Mesenchymal stem cell (in vitro differentiated cells and primary cell): Measurements from ENCODE around the gene BNC2.
A peak's percentile ranks its signal among the peaks of the same experiment; 100 is the strongest.

Experiments
- DNase-seq: peaks from one replicate; pipeline ENCODE4 v3.0.0-alpha.2; 2013
- H2AFZ ChIP-seq: one replicate; pipeline ENCODE4 v1.6.1; 2013; ENCODE audit warnings: low read depth, mild to moderate bottlenecking, control low read depth, inconsistent platforms, low read length, moderate library complexity
- H2AK5ac ChIP-seq: 2 replicates; pipeline ENCODE4 v1.6.1; 2013; ENCODE audit warnings: low read length, moderate library complexity, mild to moderate bottlenecking, inconsistent platforms; ENCODE audit not compliant: severe bottlenecking
- H2BK120ac ChIP-seq: one replicate; pipeline ENCODE4 v1.6.1; 2013; ENCODE audit warnings: low read depth, mild to moderate bottlenecking, inconsistent platforms, low read length, moderate library complexity
- H2BK12ac ChIP-seq, 2 experiments: one replicate each; pipeline ENCODE4 v1.6.1; 2013; ENCODE audit warnings: inconsistent platforms in 2 of 2, low read length in 2 of 2, mild to moderate bottlenecking in 2 of 2, moderate library complexity in 2 of 2, control low read depth in 1 of 2
- H2BK15ac ChIP-seq: one replicate; pipeline ENCODE4 v1.6.1; 2013; ENCODE audit warnings: mild to moderate bottlenecking, low read depth, inconsistent platforms; ENCODE audit not compliant: poor library complexity, severe bottlenecking
- H2BK5ac ChIP-seq: 2 replicates; pipeline ENCODE4 v1.6.1; 2013; ENCODE audit warnings: low read depth, mild to moderate bottlenecking, low read length, control low read depth, inconsistent platforms; ENCODE audit not compliant: poor library complexity, severe bottlenecking
- H3K14ac ChIP-seq, 2 experiments: one replicate each; pipeline ENCODE4 v1.6.1; 2013; ENCODE audit warnings: inconsistent platforms in 2 of 2, low read length in 2 of 2, control low read depth in 1 of 2, mild to moderate bottlenecking in 1 of 2, moderate library complexity in 1 of 2
- H3K18ac ChIP-seq, 2 experiments: one replicate each; pipeline ENCODE4 v1.6.1; 2013; ENCODE audit warnings: inconsistent platforms in 2 of 2, low read length in 2 of 2, control low read depth in 1 of 2, low read depth in 1 of 2, mild to moderate bottlenecking in 1 of 2
- H3K23ac ChIP-seq, 2 experiments: one replicate each; pipeline ENCODE4 v1.6.1; 2013; ENCODE audit warnings: inconsistent platforms in 2 of 2, low read length in 2 of 2, mild to moderate bottlenecking in 2 of 2, moderate library complexity in 2 of 2, control low read depth in 1 of 2
- H3K27ac ChIP-seq: 2 replicates; pipeline ENCODE4 v1.5.1; 2013; ENCODE audit warnings: mild to moderate bottlenecking, moderate library complexity, low read length, control low read depth, inconsistent platforms; ENCODE audit not compliant: poor library complexity, severe bottlenecking
- H3K27me3 ChIP-seq, 2 experiments: 2 replicates each; pipeline versions ENCODE4 v1.6.1 to v1.7.0; 2013; ENCODE audit warnings: low read length in 2 of 2, mild to moderate bottlenecking in 2 of 2, moderate library complexity in 2 of 2, control low read depth in 1 of 2, inconsistent platforms in 1 of 2; ENCODE audit not compliant: control insufficient read depth in 1 of 2, insufficient read depth in 1 of 2
- H3K36me3 ChIP-seq, 2 experiments: 2 replicates each; pipeline versions ENCODE4 v1.6.1 to v1.7.0; 2013; ENCODE audit warnings: low read length in 2 of 2, control low read depth in 1 of 2, inconsistent platforms in 1 of 2, low read depth in 1 of 2, mild to moderate bottlenecking in 1 of 2; ENCODE audit not compliant: insufficient read depth in 2 of 2, control insufficient read depth in 1 of 2
- H3K4ac ChIP-seq, 2 experiments: one replicate each; pipeline ENCODE4 v1.6.1; 2013; ENCODE audit warnings: inconsistent platforms in 2 of 2, low read length in 2 of 2, mild to moderate bottlenecking in 2 of 2, moderate library complexity in 2 of 2, control low read depth in 1 of 2, low read depth in 1 of 2
- H3K4me1 ChIP-seq: 2 replicates; pipeline ENCODE4 v1.6.1; 2013; ENCODE audit warnings: low read depth, low read length, control low read depth; ENCODE audit not compliant: control insufficient read depth, insufficient read depth
- H3K4me2 ChIP-seq: 2 replicates; pipeline ENCODE4 v1.6.1; 2013; ENCODE audit warnings: low read length, mild to moderate bottlenecking, inconsistent platforms; ENCODE audit not compliant: poor library complexity, severe bottlenecking
- H3K4me3 ChIP-seq, 2 experiments: 2 replicates each; pipeline versions ENCODE4 v1.5.1 to v1.7.0; 2013; ENCODE audit warnings: low read length in 2 of 2, mild to moderate bottlenecking in 2 of 2, control low read depth in 1 of 2, low read depth in 1 of 2; ENCODE audit not compliant: insufficient read depth in 1 of 2
- H3K79me1 ChIP-seq: replicated peaks from 2 replicates; pipeline ENCODE4 v1.6.1; 2013; ENCODE audit warnings: mild to moderate bottlenecking, control low read depth, low read length, inconsistent platforms; ENCODE audit not compliant: poor library complexity, severe bottlenecking
- H3K9ac ChIP-seq: 2 replicates; pipeline ENCODE4 v1.7.0; 2013; ENCODE audit warnings: mild to moderate bottlenecking, low read length, moderate library complexity
- H3K9me3 ChIP-seq: 2 replicates; pipeline ENCODE4 v1.7.0; 2013; ENCODE audit warnings: mild to moderate bottlenecking, low read length; ENCODE audit not compliant: control insufficient read depth
- H4K8ac ChIP-seq: one replicate; pipeline ENCODE4 v1.6.1; 2013; ENCODE audit warnings: inconsistent platforms, mild to moderate bottlenecking, low read length, moderate library complexity
- H4K91ac ChIP-seq: one replicate; pipeline ENCODE4 v1.6.1; 2013; ENCODE audit warnings: mild to moderate bottlenecking, low read length, inconsistent platforms
- WGBS: methylation state at CpG from one replicate; pipeline ENCODE4 v1.1.7; 2013; ENCODE audit warnings: mixed read lengths; 5-methylcytosine and 5-hydroxymethylcytosine counted together

BNC2 gene

DNA sequence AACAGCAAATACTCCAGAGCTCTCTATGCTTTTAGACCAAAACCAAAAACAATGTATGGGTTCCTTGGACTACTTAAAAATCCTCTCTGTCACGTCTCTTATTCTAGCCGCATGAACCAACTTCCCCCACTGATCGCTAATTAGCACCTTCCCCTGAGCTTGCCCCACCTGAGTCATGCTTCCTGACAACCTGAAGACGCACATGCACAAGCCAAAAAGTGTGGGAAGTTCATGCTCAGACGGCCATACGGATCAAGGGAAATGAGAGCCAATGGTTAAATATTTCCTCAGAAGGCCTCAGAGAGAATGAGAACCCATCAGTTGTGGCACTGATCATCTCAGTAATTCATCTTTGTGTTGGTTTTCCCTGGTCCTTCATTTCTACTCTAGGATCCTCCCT is 199.7 kb downstream of the BNC2 start:
- Histone ChIP-seq H2BK120ac (no peak overlapping the region), H3K18ac (peak overlapping the region in 1 of 2 experiments; percentile 48), H3K9me3 (no peaks in the 10 kb centered on the region), H2BK12ac (no peak overlapping the region), H3K27ac (peak overlapping the region; percentile 78), H3K4ac (no peak overlapping the region), H3K79me1 (peaks cover 13% of the 10 kb centered on the region), H3K4me1 (peaks cover 4% of the 10 kb centered on the region), H2AK5ac (peak overlapping the region; percentile 3), H3K27me3 (no peaks in the 10 kb centered on the region), H3K4me2 (no peak overlapping the region), H4K8ac (no peak overlapping the region), H2BK5ac (no peak overlapping the region), H4K91ac (no peak overlapping the region), H3K36me3 (peaks cover 0 to 10% of the 10 kb centered on the region in 2 experiments), H3K23ac (no peak overlapping the region), H3K4me3 (peak overlapping the region in 1 of 2 experiments; percentile 3), H3K9ac (peak overlapping the region; percentile 61), H3K14ac (no peak overlapping the region), H2BK15ac (no peak overlapping the region), H2AFZ (no peak overlapping the region)
- DNase-seq, result no peak
- 88% methylated on average over 6 of the region's 6 CpGs for WGBS

DNA sequence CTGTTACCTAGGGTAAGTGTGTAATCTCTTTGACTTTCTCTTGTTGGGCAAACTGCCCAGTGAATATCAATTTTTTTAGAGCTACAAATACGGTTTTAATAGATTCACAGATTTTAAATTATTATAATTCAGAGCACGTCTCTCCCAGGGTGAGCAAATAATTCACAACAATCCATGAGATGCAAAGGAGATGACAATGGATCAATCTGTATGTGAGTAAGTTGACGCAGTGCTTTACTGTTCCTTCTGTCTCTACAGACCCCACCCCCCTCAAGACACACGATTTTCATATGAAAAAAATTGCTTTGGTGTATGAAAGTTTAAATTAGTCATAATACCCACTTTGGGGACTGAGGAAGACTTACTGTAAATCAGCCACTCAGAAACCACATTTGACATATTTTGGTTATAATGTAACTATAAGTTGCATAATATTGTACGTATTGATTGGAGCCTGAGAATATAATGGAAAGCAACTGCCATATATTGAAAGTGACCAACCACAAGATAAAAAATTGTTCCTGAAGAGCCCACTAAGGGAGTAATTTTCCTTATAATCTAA is 201.7 kb downstream of the BNC2 start:
- Histone ChIP-seq H3K27ac (no peak overlapping the region), H3K23ac (no peak overlapping the region), H3K18ac (no peak overlapping the region), H4K91ac (no peak overlapping the region), H2BK12ac (no peak overlapping the region), H3K14ac (no peak overlapping the region), H3K27me3 (no peaks in the 10 kb centered on the region), H2BK120ac (no peak overlapping the region), H3K79me1 (peaks cover 16% of the 10 kb centered on the region), H4K8ac (no peak overlapping the region), H2AFZ (no peak overlapping the region), H3K4me3 (no peak overlapping the region), H2BK15ac (no peak overlapping the region), H2AK5ac (no peak overlapping the region), H3K36me3 (peaks cover 0 to 14% of the 10 kb centered on the region in 2 experiments), H3K9ac (no peak overlapping the region), H2BK5ac (no peak overlapping the region), H3K4ac (no peak overlapping the region), H3K4me2 (no peak overlapping the region), H3K9me3 (no peaks in the 10 kb centered on the region), H3K4me1 (peaks cover 4% of the 10 kb centered on the region)
- no CpG with 5 or more reads among the region's 5 CpGs for WGBS
- no peak for DNase-seq

DNA sequence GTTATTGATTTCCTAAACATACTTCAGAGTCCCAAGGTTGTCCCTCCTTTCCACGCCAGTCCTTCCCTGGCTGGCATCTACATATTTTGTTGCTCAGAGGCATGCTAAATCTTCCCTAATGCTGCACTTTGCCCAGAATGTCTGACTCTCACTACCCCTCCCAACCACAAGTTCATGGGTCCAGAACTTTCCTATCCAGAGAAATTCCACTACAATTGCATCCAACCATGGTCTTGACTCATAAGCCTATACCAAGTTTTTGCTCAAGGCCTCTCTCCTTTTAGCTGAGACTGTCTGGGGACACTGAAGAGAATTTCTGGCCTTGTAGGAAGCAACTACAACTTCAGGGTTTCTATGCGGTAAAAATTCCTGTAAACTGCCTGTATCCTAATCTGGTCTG is 206.3 kb downstream of the BNC2 start:
- no peak overlapping the region for H4K8ac ChIP-seq
- no peak overlapping the region for H4K91ac ChIP-seq
- WGBS, result 98% methylated on average over 2 of the region's 2 CpGs

DNA sequence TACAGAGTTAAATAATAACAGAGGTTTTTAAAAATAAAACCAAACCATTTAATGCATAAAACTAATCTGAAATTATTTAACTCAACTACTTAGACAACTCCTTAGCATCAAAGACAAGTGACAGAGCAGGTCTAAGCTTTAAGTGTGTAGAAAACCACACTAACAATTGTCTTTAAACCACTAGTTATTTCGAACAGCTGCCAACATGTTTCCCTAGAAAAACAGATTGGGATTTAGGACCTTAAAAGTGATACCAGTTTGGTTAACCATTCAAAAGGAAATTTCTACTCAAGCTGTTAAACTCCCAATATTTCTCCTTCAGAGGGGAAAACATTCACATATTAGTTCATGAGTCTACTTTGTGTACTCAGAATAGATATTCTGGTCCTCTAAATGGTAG is 208.7 kb downstream of the BNC2 start:
- no peak overlapping the region for H3K9ac ChIP-seq
- H2BK120ac ChIP-seq, result no peak overlapping the region
- no peak overlapping the region for H2AK5ac ChIP-seq
- no peak overlapping the region for H2BK5ac ChIP-seq
- no peak overlapping the region for H3K23ac ChIP-seq
- H4K8ac ChIP-seq, result no peak overlapping the region
- no peak overlapping the region for H3K18ac ChIP-seq
- H3K4me1 ChIP-seq, result no peaks in the 10 kb centered on the region
- DNase-seq, result no peak
- WGBS, result 100% methylated on average over 1 of the region's 1 CpG
- H3K27me3 ChIP-seq, result no peaks in the 10 kb centered on the region
- H3K14ac ChIP-seq, result no peak overlapping the region
- no peak overlapping the region for H2AFZ ChIP-seq
- no peak overlapping the region for H2BK12ac ChIP-seq
- H3K4me3 ChIP-seq, result no peak overlapping the region
- H3K27ac ChIP-seq, result no peak overlapping the region
- no peak overlapping the region for H3K4ac ChIP-seq
- no peak overlapping the region for H4K91ac ChIP-seq
- no peak overlapping the region for H3K4me2 ChIP-seq
- no peaks in the 10 kb centered on the region for H3K9me3 ChIP-seq
- H3K36me3 ChIP-seq, result peaks cover 4 to 32% of the 10 kb centered on the region in 2 experiments
- no peak overlapping the region for H2BK15ac ChIP-seq
- H3K79me1 ChIP-seq, result peaks cover 25% of the 10 kb centered on the region

More for the DNA sequence above, 206.3 kb downstream of the BNC2 start:
- Histone ChIP-seq H3K4me1 (no peaks in the 10 kb centered on the region), H3K79me1 (peaks cover 24% of the 10 kb centered on the region), H2BK120ac (no peak overlapping the region), H3K14ac (no peak overlapping the region), H3K23ac (no peak overlapping the region), H3K9me3 (no peaks in the 10 kb centered on the region), H2BK15ac (no peak overlapping the region), H3K27ac (no peak overlapping the region), H2AFZ (no peak overlapping the region), H3K4me3 (no peak overlapping the region), H2BK12ac (no peak overlapping the region), H3K9ac (no peak overlapping the region), H3K27me3 (no peaks in the 10 kb centered on the region), H3K36me3 (peaks cover under 1 to 31% of the 10 kb centered on the region in 2 experiments), H3K4me2 (no peak overlapping the region), H2BK5ac (no peak overlapping the region), H3K4ac (no peak overlapping the region), H3K18ac (no peak overlapping the region), H2AK5ac (no peak overlapping the region)
- no peak for DNase-seq
